Uterus (tissue), 2 donors: ENCODE results near the gene CAMTA1.

Experiments used
- POLR2A ChIP-seq, 2 donors: fragments of 450-650 bp; IDR thresholded peaks; one replicate each; pipeline ENCODE4 v1.6.1; 2016; ENCODE audit warnings: antibody characterized with exemption in 2 of 2, mild to moderate bottlenecking in 1 of 2, moderate library complexity in 1 of 2
- TF ChIP-seq, protein P1 (sequence below), 4 experiments: fragments of 200-600 bp in 2 of 4; fragments of 450-650 bp in 2 of 4; sonication (generic) in 2 of 4; IDR thresholded peaks; one replicate each; pipeline ENCODE4 v1.5.1; 2016 to 2019; ENCODE audit warnings: antibody characterized with exemption in 4 of 4, mild to moderate bottlenecking in 2 of 4, moderate library complexity in 1 of 4

DNA sequence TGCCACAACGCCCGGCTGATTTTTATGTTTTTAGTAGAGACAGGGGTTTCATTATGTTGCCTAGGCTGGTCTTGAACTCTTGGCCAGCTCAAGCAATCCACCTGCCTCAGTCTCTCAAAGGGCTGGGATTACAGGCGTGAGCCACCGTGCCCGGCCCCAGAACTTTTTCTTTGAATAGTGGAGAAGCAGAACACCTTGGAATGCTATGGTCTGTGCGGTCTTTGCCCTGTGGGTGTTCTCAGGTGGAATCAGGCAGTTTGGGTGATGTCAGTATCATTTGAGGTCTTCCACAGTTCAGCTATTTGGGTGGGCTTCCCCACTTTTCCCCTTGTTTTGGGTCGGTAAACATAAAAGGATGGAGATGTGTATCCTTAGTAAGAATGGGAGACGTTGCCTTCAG, 17.6 kb downstream of the CAMTA1 start:
- TF ChIP-seq POLR2A (IDR thresholded peaks at IDR 0.05) = no peak
- TF ChIP-seq, protein P1, sequence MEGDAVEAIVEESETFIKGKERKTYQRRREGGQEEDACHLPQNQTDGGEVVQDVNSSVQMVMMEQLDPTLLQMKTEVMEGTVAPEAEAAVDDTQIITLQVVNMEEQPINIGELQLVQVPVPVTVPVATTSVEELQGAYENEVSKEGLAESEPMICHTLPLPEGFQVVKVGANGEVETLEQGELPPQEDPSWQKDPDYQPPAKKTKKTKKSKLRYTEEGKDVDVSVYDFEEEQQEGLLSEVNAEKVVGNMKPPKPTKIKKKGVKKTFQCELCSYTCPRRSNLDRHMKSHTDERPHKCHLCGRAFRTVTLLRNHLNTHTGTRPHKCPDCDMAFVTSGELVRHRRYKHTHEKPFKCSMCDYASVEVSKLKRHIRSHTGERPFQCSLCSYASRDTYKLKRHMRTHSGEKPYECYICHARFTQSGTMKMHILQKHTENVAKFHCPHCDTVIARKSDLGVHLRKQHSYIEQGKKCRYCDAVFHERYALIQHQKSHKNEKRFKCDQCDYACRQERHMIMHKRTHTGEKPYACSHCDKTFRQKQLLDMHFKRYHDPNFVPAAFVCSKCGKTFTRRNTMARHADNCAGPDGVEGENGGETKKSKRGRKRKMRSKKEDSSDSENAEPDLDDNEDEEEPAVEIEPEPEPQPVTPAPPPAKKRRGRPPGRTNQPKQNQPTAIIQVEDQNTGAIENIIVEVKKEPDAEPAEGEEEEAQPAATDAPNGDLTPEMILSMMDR (IDR thresholded peaks at IDR 0.05) = no peak
